ENCODE data around the gene GFAP. TPM values are rescaled to one million over a fixed set of nuclear protein-coding genes. Genes with fewer than 3 reads are reported as not detected.

The GFAP gene
- total RNA-seq, 2 experiments from 2014 or later: not detected

DNA sequence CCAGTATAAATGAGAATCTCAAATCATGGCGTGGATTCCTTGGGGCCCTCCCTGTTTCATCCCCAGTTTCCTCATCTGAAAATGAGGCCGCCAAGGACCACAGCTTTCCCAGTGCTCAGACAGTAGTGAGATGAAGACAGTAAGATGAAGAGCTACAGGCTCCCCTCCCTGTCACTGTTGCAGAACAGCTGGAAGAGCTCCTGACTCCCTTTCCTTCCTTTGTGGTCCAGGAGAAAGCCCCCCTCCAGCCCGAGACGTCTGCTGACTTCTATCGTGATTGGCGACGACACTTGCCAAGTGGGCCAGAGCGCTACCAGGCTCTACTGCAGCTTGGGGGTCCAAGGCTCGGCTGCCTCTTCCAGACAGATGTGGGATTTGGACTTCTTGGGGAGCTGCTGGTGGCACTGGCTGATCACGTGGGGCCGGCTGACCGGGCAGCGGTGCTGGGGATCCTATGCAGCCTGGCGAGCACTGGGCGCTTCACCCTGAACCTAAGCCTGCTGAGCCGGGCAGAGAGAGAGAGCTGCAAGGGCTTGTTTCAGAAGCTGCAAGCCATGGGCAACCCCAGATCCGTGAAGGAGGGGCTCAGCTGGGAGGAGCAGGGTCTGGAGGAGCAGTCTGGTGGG, 13.1 kb downstream of the GFAP start:
- POLR2A ChIA-PET: no interaction called here
- Histone ChIP-seq H3K27ac (ENCODE audit: low read depth in 1 of 2, low read length in 2 of 2) (no peak overlapping the region), H3K4me3 (ENCODE audit: low read length) (no peak overlapping the region), H3K27me3 (ENCODE audit: control insufficient read depth in 1 of 2, insufficient read depth in 2 of 2, low read length in 2 of 2) (no peaks in the 10 kb centered on the region), H3K36me3 (ENCODE audit: insufficient read depth, low read length) (no peaks in the 10 kb centered on the region), H3K4me1 (ENCODE audit: insufficient read depth, low read length) (peaks cover 26% of the 10 kb centered on the region), H3K9me3 (ENCODE audit: control insufficient read depth in 1 of 2, insufficient read depth in 1 of 2, low read length in 2 of 2) (no peaks in the 10 kb centered on the region)
- intact Hi-C loops (cut with DNase I, micrococcal nuclease): loop anchor here in 1 of 2 experiments (5.0 kb wide), 1 partner anchor 230 kb away; the partner anchor contains the start of gene PLCD3
- CTCF ChIA-PET: interaction anchor here (0.6 kb wide), 1 partner anchor 28 kb away, joined by 3 read pairs; no protein-coding TSS in a partner anchor
- Mint-ChIP-seq H3K4me3 (no peak overlapping the region), H3K4me1 (ENCODE audit: low read depth) (peaks cover 23% of the 10 kb centered on the region), H3K36me3 (ENCODE audit: low read depth) (peaks cover 14% of the 10 kb centered on the region), H3K27me3 (peaks cover 23% of the 10 kb centered on the region), H3K27ac (peak overlapping the region; percentile 99), H3K9me3 (no peaks in the 10 kb centered on the region)
- ATAC-seq (ENCODE audit: poor library complexity) (no peak), DNase-seq (no peak)
- TF ChIP-seq CTCF (IDR thresholded peaks at IDR 0.05): no peak

DNA sequence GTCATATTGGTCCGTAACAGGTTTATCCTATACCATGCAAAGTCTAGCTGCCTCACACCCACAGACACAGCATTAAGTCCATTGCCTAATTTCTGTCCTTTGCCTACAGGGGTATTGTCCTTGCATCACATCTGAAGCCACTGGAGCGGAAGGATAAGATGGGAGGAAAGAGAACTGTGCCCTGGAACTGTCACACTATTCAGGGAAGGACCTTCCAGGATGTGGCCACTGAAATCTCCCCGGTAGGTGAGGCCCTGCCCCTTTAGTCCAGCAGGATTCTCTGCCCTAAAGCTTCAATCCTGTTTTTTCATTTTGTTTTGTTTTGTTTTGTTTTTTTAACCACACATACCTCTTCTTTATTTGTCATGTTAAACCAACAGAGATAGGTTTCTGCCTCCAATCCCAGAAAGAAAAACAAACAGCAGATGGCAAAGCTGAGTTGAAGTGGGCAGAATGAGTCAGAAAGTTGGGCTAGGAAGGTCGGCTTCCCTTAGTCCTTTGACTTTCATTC, 13.8 kb downstream of the GFAP start:
- H3K27me3 ChIP-seq (ENCODE audit: control insufficient read depth in 1 of 2, insufficient read depth in 2 of 2, low read length in 2 of 2): no peaks in the 10 kb centered on the region
- no peaks in the 10 kb centered on the region for H3K36me3 ChIP-seq (ENCODE audit: insufficient read depth, low read length)
- H3K9me3 ChIP-seq (ENCODE audit: control insufficient read depth in 1 of 2, insufficient read depth in 1 of 2, low read length in 2 of 2): no peaks in the 10 kb centered on the region
- peaks cover 26% of the 10 kb centered on the region for H3K4me1 ChIP-seq (ENCODE audit: insufficient read depth, low read length)
- ATAC-seq (ENCODE audit: poor library complexity): no peak
- Mint-ChIP-seq H3K9me3 (no peaks in the 10 kb centered on the region), H3K27ac (peak overlapping the region; percentile 99), H3K27me3 (peaks cover 23% of the 10 kb centered on the region), H3K4me1 (ENCODE audit: low read depth) (peaks cover 23% of the 10 kb centered on the region), H3K4me3 (peak overlapping the region; percentile 77), H3K36me3 (ENCODE audit: low read depth) (peaks cover 14% of the 10 kb centered on the region)
- ChIA-PET CTCF (interaction anchor here (1.0 kb wide), 1 partner anchor 19 kb away, joined by 3 read pairs; no protein-coding TSS in a partner anchor), POLR2A (no interaction called here)
- H3K4me3 ChIP-seq (ENCODE audit: low read length): no peak overlapping the region
- TF ChIP-seq CTCF (IDR thresholded peaks at IDR 0.05): no peak
- no peak overlapping the region for H3K27ac ChIP-seq (ENCODE audit: low read depth in 1 of 2, low read length in 2 of 2)
- intact Hi-C loops (cut with DNase I, micrococcal nuclease): loop anchor here in 1 of 2 experiments (2.0 to 5.0 kb wide), 2 partner anchors 47 to 231 kb away; partner anchors contain the start of gene PLCD3
- no peak for DNase-seq

- peaks cover 17% of the 10 kb centered on the region for H3K27me3 Mint-ChIP-seq
- Histone ChIP-seq H3K27ac (ENCODE audit: low read depth in 1 of 2, low read length in 2 of 2) (no peak overlapping the region), H3K36me3 (ENCODE audit: insufficient read depth, low read length) (no peaks in the 10 kb centered on the region), H3K27me3 (ENCODE audit: control insufficient read depth in 1 of 2, insufficient read depth in 2 of 2, low read length in 2 of 2) (no peaks in the 10 kb centered on the region), H3K9me3 (ENCODE audit: control insufficient read depth in 1 of 2, insufficient read depth in 1 of 2, low read length in 2 of 2) (no peaks in the 10 kb centered on the region), H3K4me3 (ENCODE audit: low read length) (no peak overlapping the region), H3K4me1 (ENCODE audit: insufficient read depth, low read length) (peaks cover 26% of the 10 kb centered on the region)
- ATAC-seq (ENCODE audit: poor library complexity) (no peak), DNase-seq (no peak)
- POLR2A ChIA-PET: interaction anchor here (1.4 to 2.2 kb wide), 2 partner anchors 125 to 192 kb away, joined by 5 to 8 read pairs; partner anchors contain the start of gene DBF4B
- peaks cover 27% of the 10 kb centered on the region for H3K4me1 Mint-ChIP-seq (ENCODE audit: low read depth)
- intact Hi-C loops (cut with DNase I, micrococcal nuclease): loop anchor here in 1 of 2 experiments (2.0 to 5.0 kb wide), 2 partner anchors 48 to 231 kb away; partner anchors contain the start of gene PLCD3
- H3K4me3 Mint-ChIP-seq: peak overlapping the region; percentile 95
- no peak for TF ChIP-seq CTCF (IDR thresholded peaks at IDR 0.05)
- H3K27ac Mint-ChIP-seq: peak overlapping the region; percentile 99
- peaks cover 18% of the 10 kb centered on the region for H3K36me3 Mint-ChIP-seq (ENCODE audit: low read depth)
- CTCF ChIA-PET: interaction anchor here (1.0 kb wide), 1 partner anchor 19 kb away, joined by 3 read pairs; no protein-coding TSS in a partner anchor
- H3K9me3 Mint-ChIP-seq: no peaks in the 10 kb centered on the region
Measured at GRCh38 chr17:44900894-44901293, 14.4 kb downstream of the GFAP start.

Data from CD4-positive, alpha-beta T cell (primary cell).